ENCODE results near the gene ANTXR1. TPM values are rescaled to one million over a fixed set of nuclear protein-coding genes. Genes with fewer than 3 reads are reported as not detected.

The ANTXR1 gene
- total RNA-seq, 5 donors from 2014 or later (not counting 1 experiment from before 2014, with no cell fraction given): 0.19 to 0.79 (median 0.63) TPM; not detected in 1

GRCh38 chr2:69241664-69242514 is 228.9 kb downstream of the ANTXR1 start:
- no peaks in the 10 kb centered on the region for H3K36me3 Mint-ChIP-seq
- POLR2A ChIA-PET: no interaction called here
- Histone ChIP-seq H3K27ac (ENCODE audit: low read length) (no peak overlapping the region), H3K36me3 (ENCODE audit: control insufficient read depth in 2 of 2, extremely low read depth in 1 of 2, insufficient read depth in 1 of 2, low read length in 1 of 2) (no peaks in the 10 kb centered on the region), H3K9me3 (no peaks in the 10 kb centered on the region), H3K4me3 (ENCODE audit: control insufficient read depth in 1 of 2, extremely low read depth in 1 of 2, low read length in 1 of 2) (no peak overlapping the region), H3K27me3 (replicated peaks in 1 of 2; ENCODE audit: control insufficient read depth in 2 of 2, extremely low read depth in 1 of 2, insufficient read depth in 2 of 2, low read length in 1 of 2) (peaks cover 0 to 7% of the 10 kb centered on the region in 2 experiments), H3K4me1 (ENCODE audit: control insufficient read depth in 1 of 2, extremely low read depth in 1 of 2, insufficient read depth in 2 of 2, low read length in 2 of 2) (no peaks in the 10 kb centered on the region)
- CTCF ChIA-PET: interaction anchor here in 1 of 2 donors (0.6 kb wide), 1 partner anchor 29 kb away, joined by 3 read pairs; no protein-coding TSS in a partner anchor
- no peaks in the 10 kb centered on the region for H3K4me1 Mint-ChIP-seq
- no peak for ATAC-seq (replicated peaks in 1 of 4)
- H3K27ac Mint-ChIP-seq: no peak overlapping the region
- no peak overlapping the region for H3K4me3 Mint-ChIP-seq
- WGBS (ENCODE audit: insufficient coverage): no CpG with 5 or more reads among the region's 9 CpGs
- peaks cover 14 to 19% of the 10 kb centered on the region in 2 donors for H3K27me3 Mint-ChIP-seq
- no peak for DNase-seq
- no peaks in the 10 kb centered on the region for H3K9me3 Mint-ChIP-seq

GRCh38 chr2:69242651-69243051 is 229.7 kb downstream of the ANTXR1 start:
- no peaks in the 10 kb centered on the region for H3K36me3 ChIP-seq (ENCODE audit: control insufficient read depth in 2 of 2, extremely low read depth in 1 of 2, insufficient read depth in 1 of 2, low read length in 1 of 2)
- H3K36me3 Mint-ChIP-seq: no peaks in the 10 kb centered on the region
- 69% methylated on average over 2 of the region's 7 CpGs for WGBS (ENCODE audit: insufficient coverage)
- no peak for DNase-seq
- peaks cover 0 to 11% of the 10 kb centered on the region in 2 experiments for H3K27me3 ChIP-seq (replicated peaks in 1 of 2; ENCODE audit: control insufficient read depth in 2 of 2, extremely low read depth in 1 of 2, insufficient read depth in 2 of 2, low read length in 1 of 2)
- H3K9me3 Mint-ChIP-seq: no peaks in the 10 kb centered on the region
- peaks cover 20 to 26% of the 10 kb centered on the region in 2 donors for H3K27me3 Mint-ChIP-seq
- ChIA-PET POLR2A (no interaction called here), CTCF (no interaction called here)
- no peaks in the 10 kb centered on the region for H3K9me3 ChIP-seq
- no peak overlapping the region for H3K4me3 Mint-ChIP-seq
- H3K4me1 ChIP-seq (ENCODE audit: control insufficient read depth in 1 of 2, extremely low read depth in 1 of 2, insufficient read depth in 2 of 2, low read length in 2 of 2): no peaks in the 10 kb centered on the region
- no peaks in the 10 kb centered on the region for H3K4me1 Mint-ChIP-seq
- no peak for ATAC-seq (replicated peaks in 1 of 4)
- no peak overlapping the region for H3K4me3 ChIP-seq (ENCODE audit: control insufficient read depth in 1 of 2, extremely low read depth in 1 of 2, low read length in 1 of 2)
- H3K27ac Mint-ChIP-seq: no peak overlapping the region
- H3K27ac ChIP-seq (ENCODE audit: low read length): no peak overlapping the region

- Histone ChIP-seq H3K27me3 (replicated peaks in 1 of 2; ENCODE audit: control insufficient read depth in 2 of 2, extremely low read depth in 1 of 2, insufficient read depth in 2 of 2, low read length in 1 of 2) (peaks cover 0 to 12% of the 10 kb centered on the region in 2 experiments), H3K4me3 (ENCODE audit: control insufficient read depth in 1 of 2, extremely low read depth in 1 of 2, low read length in 1 of 2) (no peak overlapping the region), H3K4me1 (ENCODE audit: control insufficient read depth in 1 of 2, extremely low read depth in 1 of 2, insufficient read depth in 2 of 2, low read length in 2 of 2) (no peaks in the 10 kb centered on the region), H3K9me3 (no peaks in the 10 kb centered on the region), H3K27ac (ENCODE audit: low read length) (no peak overlapping the region), H3K36me3 (ENCODE audit: control insufficient read depth in 2 of 2, extremely low read depth in 1 of 2, insufficient read depth in 1 of 2, low read length in 1 of 2) (no peaks in the 10 kb centered on the region)
- WGBS (ENCODE audit: insufficient coverage): 82% methylated on average over 3 of the region's 4 CpGs
- H3K4me3 Mint-ChIP-seq: no peak overlapping the region
- CTCF ChIA-PET: no interaction called here
- POLR2A ChIA-PET: no interaction called here
- H3K27me3 Mint-ChIP-seq: peaks cover 24 to 33% of the 10 kb centered on the region in 2 donors
- no peaks in the 10 kb centered on the region for H3K4me1 Mint-ChIP-seq
- ATAC-seq (replicated peaks in 1 of 4) (no peak), DNase-seq (no peak)
- no peaks in the 10 kb centered on the region for H3K9me3 Mint-ChIP-seq
- H3K27ac Mint-ChIP-seq: no peak overlapping the region
- H3K36me3 Mint-ChIP-seq: no peaks in the 10 kb centered on the region
These were observed 230.7 kb downstream of the ANTXR1 start for GRCh38 chr2:69243652-69244051.

- Histone ChIP-seq H3K9me3 (no peaks in the 10 kb centered on the region), H3K36me3 (ENCODE audit: control insufficient read depth in 2 of 2, extremely low read depth in 1 of 2, insufficient read depth in 1 of 2, low read length in 1 of 2) (no peaks in the 10 kb centered on the region), H3K27ac (ENCODE audit: low read length) (no peak overlapping the region), H3K4me1 (ENCODE audit: control insufficient read depth in 1 of 2, extremely low read depth in 1 of 2, insufficient read depth in 2 of 2, low read length in 2 of 2) (no peaks in the 10 kb centered on the region), H3K27me3 (replicated peaks in 1 of 2; ENCODE audit: control insufficient read depth in 2 of 2, extremely low read depth in 1 of 2, insufficient read depth in 2 of 2, low read length in 1 of 2) (peaks cover 0 to 12% of the 10 kb centered on the region in 2 experiments), H3K4me3 (ENCODE audit: control insufficient read depth in 1 of 2, extremely low read depth in 1 of 2, low read length in 1 of 2) (no peak overlapping the region)
- H3K27ac Mint-ChIP-seq: no peak overlapping the region
- H3K9me3 Mint-ChIP-seq: no peaks in the 10 kb centered on the region
- H3K4me3 Mint-ChIP-seq: no peak overlapping the region
- peaks cover 22 to 33% of the 10 kb centered on the region in 2 donors for H3K27me3 Mint-ChIP-seq
- no peaks in the 10 kb centered on the region for H3K36me3 Mint-ChIP-seq
- no peak for ATAC-seq (replicated peaks in 1 of 4)
- no peak for DNase-seq
- WGBS (ENCODE audit: insufficient coverage): 80% methylated on average over 5 of the region's 6 CpGs
- H3K4me1 Mint-ChIP-seq: no peaks in the 10 kb centered on the region
- POLR2A ChIA-PET: no interaction called here
- CTCF ChIA-PET: no interaction called here
These were observed 231.9 kb downstream of the ANTXR1 start for GRCh38 chr2:69244882-69245281.

- no peaks in the 10 kb centered on the region for H3K36me3 Mint-ChIP-seq
- H3K4me1 ChIP-seq (ENCODE audit: control insufficient read depth in 1 of 2, extremely low read depth in 1 of 2, insufficient read depth in 2 of 2, low read length in 2 of 2): no peaks in the 10 kb centered on the region
- WGBS (ENCODE audit: insufficient coverage): no CpG with 5 or more reads among the region's 9 CpGs
- no peak overlapping the region for H3K4me3 ChIP-seq (ENCODE audit: control insufficient read depth in 1 of 2, extremely low read depth in 1 of 2, low read length in 1 of 2)
- POLR2A ChIA-PET: no interaction called here
- ATAC-seq (replicated peaks in 1 of 4): no peak
- CTCF ChIA-PET: no interaction called here
- H3K27ac ChIP-seq (ENCODE audit: low read length): no peak overlapping the region
- no peaks in the 10 kb centered on the region for H3K36me3 ChIP-seq (ENCODE audit: control insufficient read depth in 2 of 2, extremely low read depth in 1 of 2, insufficient read depth in 1 of 2, low read length in 1 of 2)
- DNase-seq: no peak
- H3K27me3 Mint-ChIP-seq: peaks cover 27 to 36% of the 10 kb centered on the region in 2 donors
- peaks cover 0 to 7% of the 10 kb centered on the region in 2 experiments for H3K27me3 ChIP-seq (replicated peaks in 1 of 2; ENCODE audit: control insufficient read depth in 2 of 2, extremely low read depth in 1 of 2, insufficient read depth in 2 of 2, low read length in 1 of 2)
- no peaks in the 10 kb centered on the region for H3K4me1 Mint-ChIP-seq
- no peak overlapping the region for H3K4me3 Mint-ChIP-seq
- no peak overlapping the region for H3K27ac Mint-ChIP-seq
- H3K9me3 Mint-ChIP-seq: no peaks in the 10 kb centered on the region
- no peaks in the 10 kb centered on the region for H3K9me3 ChIP-seq
These were observed 234.6 kb downstream of the ANTXR1 start for GRCh38 chr2:69247583-69247982.

- CTCF ChIA-PET: no interaction called here
- POLR2A ChIA-PET: no interaction called here
- no peak for ATAC-seq (replicated peaks in 1 of 4)
- H3K4me3 ChIP-seq (ENCODE audit: control insufficient read depth in 1 of 2, extremely low read depth in 1 of 2, low read length in 1 of 2): no peak overlapping the region
- DNase-seq: no peak
- peaks cover 0 to 5% of the 10 kb centered on the region in 2 experiments for H3K27me3 ChIP-seq (replicated peaks in 1 of 2; ENCODE audit: control insufficient read depth in 2 of 2, extremely low read depth in 1 of 2, insufficient read depth in 2 of 2, low read length in 1 of 2)
- no peak overlapping the region for H3K27ac Mint-ChIP-seq
- no peaks in the 10 kb centered on the region for H3K9me3 ChIP-seq
- H3K9me3 Mint-ChIP-seq: no peaks in the 10 kb centered on the region
- no CpG with 5 or more reads among the region's 4 CpGs for WGBS (ENCODE audit: insufficient coverage)
- no peaks in the 10 kb centered on the region for H3K36me3 ChIP-seq (ENCODE audit: control insufficient read depth in 2 of 2, extremely low read depth in 1 of 2, insufficient read depth in 1 of 2, low read length in 1 of 2)
- no peaks in the 10 kb centered on the region for H3K4me1 ChIP-seq (ENCODE audit: control insufficient read depth in 1 of 2, extremely low read depth in 1 of 2, insufficient read depth in 2 of 2, low read length in 2 of 2)
- peaks cover 29 to 38% of the 10 kb centered on the region in 2 donors for H3K27me3 Mint-ChIP-seq
- no peaks in the 10 kb centered on the region for H3K4me1 Mint-ChIP-seq
- H3K4me3 Mint-ChIP-seq: no peak overlapping the region
- no peak overlapping the region for H3K27ac ChIP-seq (ENCODE audit: low read length)
- no peaks in the 10 kb centered on the region for H3K36me3 Mint-ChIP-seq
These were observed 235.3 kb downstream of the ANTXR1 start for GRCh38 chr2:69248232-69248631.

Measured in T-cell (primary cell).